Measurements from ENCODE around the gene CAMK2N1.

GRCh38 chr1:20486457-20487235 lies 636 bp upstream of the CAMK2N1 start:
- TF ChIP-seq SMC3 (IDR thresholded peaks at IDR 0.05) (peak; percentile 9; the same call in 2 of the 3 replicates), POLR2A (IDR thresholded peaks at IDR 0.05; ENCODE audit: low read length) (peak; percentile 17; the same call in 1 of the 2 replicates), CTCF (IDR thresholded peaks at IDR 0.05) (no peak), ESRRA (IDR thresholded peaks at IDR 0.05; ENCODE audit: borderline replicate concordance, low read length) (no peak), HDAC2 (IDR thresholded peaks at IDR 0.05) (no peak), RFX5 (IDR thresholded peaks at IDR 0.05) (no peak), NFE2L2 (conservative IDR thresholded peaks at IDR 0.05; ENCODE audit: low read length) (no peak), CHD4 (IDR thresholded peaks at IDR 0.05; ENCODE audit: borderline replicate concordance) (no peak)

Measured in A549 (cell line).